Limb (tissue), 2 donors: Measurements from ENCODE around the gene GRIK5.
A peak's percentile ranks its signal among the peaks of the same experiment; 100 is the strongest.
"Not testable (repeated sequence)": the region's sequence is repeated elsewhere in the genome, so short reads cannot be mapped to it uniquely, and the experiment has no call there.

Source experiments
- DNase-seq, 2 donors: peaks; one replicate each; pipeline ENCODE4 v3.0.0-alpha.2; 2016; ENCODE audit errors: extremely low spot score in 2 of 2

The GRIK5 gene

GRCh38 chr19:42069619-42070351, at the start of gene GRIK5:
GRIK5 (minus strand) TSS chr19:42070206; CDS start chr19:42065770, 4,436 bp downstream.
- DNase-seq = peak; percentile 3 to 73

GRCh38 chr19:42117076-42117475, 47.1 kb upstream of the GRIK5 start:
- no peak for DNase-seq

- DNase-seq = no peak
These were observed 46.5 kb upstream of the GRIK5 start for GRCh38 chr19:42116308-42117075.

GRCh38 chr19:42115705-42116104, 45.7 kb upstream of the GRIK5 start:
- DNase-seq = no peak

GRCh38 chr19:42115219-42115618, 45.2 kb upstream of the GRIK5 start:
- DNase-seq = no peak

GRCh38 chr19:42114412-42114811, 44.4 kb upstream of the GRIK5 start:
- DNase-seq = no peak

GRCh38 chr19:42113641-42114348, 43.8 kb upstream of the GRIK5 start:
- DNase-seq = no peak

- DNase-seq = no peak
These were observed 41.8 kb upstream of the GRIK5 start for GRCh38 chr19:42111811-42112210.

GRCh38 chr19:42111384-42111783, 41.4 kb upstream of the GRIK5 start:
- DNase-seq = no peak

- DNase-seq = no peak
These were observed 40.7 kb upstream of the GRIK5 start for GRCh38 chr19:42110658-42111057.

- DNase-seq = no peak
These were observed 39.9 kb upstream of the GRIK5 start for GRCh38 chr19:42109896-42110295.

- peak; percentile 73 to 87 for DNase-seq
These were observed 38.8 kb upstream of the GRIK5 start for GRCh38 chr19:42108527-42109389.

- DNase-seq = no peak
These were observed 35.4 kb upstream of the GRIK5 start for GRCh38 chr19:42105368-42105767.

GRCh38 chr19:42102877-42103276, 32.9 kb upstream of the GRIK5 start:
- no peak for DNase-seq

- DNase-seq = not testable (repeated sequence)
These were observed 30.2 kb upstream of the GRIK5 start for GRCh38 chr19:42100241-42100640.

- DNase-seq = no peak
These were observed 29.4 kb upstream of the GRIK5 start for GRCh38 chr19:42099336-42099925.

GRCh38 chr19:42098781-42099180, 28.8 kb upstream of the GRIK5 start:
- DNase-seq = no peak

GRCh38 chr19:42097461-42097860, 27.5 kb upstream of the GRIK5 start:
- no peak for DNase-seq

GRCh38 chr19:42096255-42096837, 26.3 kb upstream of the GRIK5 start:
- no peak for DNase-seq

- DNase-seq = no peak
These were observed 25.8 kb upstream of the GRIK5 start for GRCh38 chr19:42095814-42096230.
